Trophoblast cell (in vitro differentiated cells and primary cell): ENCODE results near the gene TRDN.

Experiments used
- DNase-seq, 2 donors: peaks; one replicate each; pipeline ENCODE4 v3.0.0-alpha.2; 2016
- H2AFZ ChIP-seq: 2 replicates; pipeline ENCODE4 v1.6.1; 2013; ENCODE audit warnings: low read length, moderate library complexity, mild to moderate bottlenecking; ENCODE audit not compliant: insufficient read depth, poor library complexity
- H2AK5ac ChIP-seq: 2 replicates; pipeline ENCODE4 v1.6.1; 2013; ENCODE audit warnings: mild to moderate bottlenecking, low read length
- H2BK120ac ChIP-seq: 2 replicates; pipeline ENCODE4 v1.6.1; 2013; ENCODE audit warnings: low read length, mild to moderate bottlenecking, moderate library complexity; ENCODE audit not compliant: insufficient read depth, poor library complexity
- H2BK12ac ChIP-seq: 2 replicates; pipeline ENCODE4 v1.6.1; 2013; ENCODE audit warnings: mild to moderate bottlenecking, low read length, moderate library complexity
- H2BK5ac ChIP-seq: 2 replicates; pipeline ENCODE4 v1.6.1; 2013; ENCODE audit warnings: low read length, low read depth, moderate library complexity, mild to moderate bottlenecking; ENCODE audit not compliant: poor library complexity
- H3K14ac ChIP-seq: 2 replicates; pipeline ENCODE4 v1.6.1; 2013; ENCODE audit warnings: mild to moderate bottlenecking, low read length
- H3K18ac ChIP-seq: 2 replicates; pipeline ENCODE4 v1.6.1; 2013; ENCODE audit warnings: mild to moderate bottlenecking, low read length
- H3K23ac ChIP-seq: 2 replicates; pipeline ENCODE4 v1.6.1; 2013; ENCODE audit warnings: low read length
- H3K27ac ChIP-seq: 2 replicates; pipeline ENCODE4 v1.5.1; 2013; ENCODE audit warnings: low read depth, mild to moderate bottlenecking, inconsistent platforms, low read length, moderate library complexity
- H3K27me3 ChIP-seq: 2 replicates; pipeline ENCODE4 v1.6.1; 2013; ENCODE audit warnings: inconsistent platforms, mild to moderate bottlenecking, low read length, moderate library complexity; ENCODE audit not compliant: insufficient read depth
- H3K36me3 ChIP-seq, 2 experiments: 1 replicate in 1 of 2; 2 replicates in 1 of 2; pipeline ENCODE4 v1.6.1; 2013; ENCODE audit warnings: low read length in 2 of 2, mild to moderate bottlenecking in 2 of 2, moderate library complexity in 1 of 2; ENCODE audit not compliant: insufficient read depth in 2 of 2, control insufficient read depth in 1 of 2
- H3K4ac ChIP-seq: 2 replicates; pipeline ENCODE4 v1.6.1; 2013; ENCODE audit warnings: low read depth, mild to moderate bottlenecking, low read length, moderate library complexity
- H3K4me1 ChIP-seq, 2 experiments: 1 replicate in 1 of 2; 2 replicates in 1 of 2; pipeline ENCODE4 v1.6.1; 2013; ENCODE audit warnings: low read length in 2 of 2, mild to moderate bottlenecking in 2 of 2, moderate library complexity in 1 of 2; ENCODE audit not compliant: insufficient read depth in 2 of 2, control insufficient read depth in 1 of 2
- H3K4me2 ChIP-seq: 2 replicates; pipeline ENCODE4 v1.6.1; 2013; ENCODE audit warnings: inconsistent platforms, mild to moderate bottlenecking, low read length, moderate library complexity
- H3K4me3 ChIP-seq: 2 replicates; pipeline ENCODE4 v1.5.1; 2013; ENCODE audit warnings: mild to moderate bottlenecking, low read depth, low read length, inconsistent platforms
- H3K79me1 ChIP-seq: one replicate; pipeline ENCODE4 v1.6.1; 2013; ENCODE audit warnings: low read length
- H3K79me2 ChIP-seq: 2 replicates; pipeline ENCODE4 v1.6.1; 2013; ENCODE audit warnings: low read length, mild to moderate bottlenecking; ENCODE audit not compliant: control insufficient read depth, insufficient read depth, poor library complexity
- H3K9ac ChIP-seq: 2 replicates; pipeline ENCODE4 v1.6.1; 2013; ENCODE audit warnings: mild to moderate bottlenecking, low read length
- H3K9me3 ChIP-seq: 2 replicates; pipeline ENCODE4 v1.6.1; 2013; ENCODE audit warnings: low read depth, mild to moderate bottlenecking, control low read depth, inconsistent platforms, low read length; ENCODE audit not compliant: insufficient read depth
- H4K12ac ChIP-seq: 2 replicates; pipeline ENCODE4 v1.6.1; 2013; ENCODE audit warnings: low read depth, mild to moderate bottlenecking, low read length, moderate library complexity
- H4K8ac ChIP-seq: 2 replicates; pipeline ENCODE4 v1.6.1; 2013; ENCODE audit warnings: low read depth, mild to moderate bottlenecking, low read length, moderate library complexity
- H4K91ac ChIP-seq: one replicate; pipeline ENCODE4 v1.6.1; 2013; ENCODE audit warnings: low read depth, mild to moderate bottlenecking, low read length, moderate library complexity
- WGBS: extraction: QIAGEN DNeasy Blood & Tissue Kit; methylation state at CpG from one replicate; pipeline ENCODE4 v1.1.7; 2013; ENCODE audit warnings: missing lambda C conversion rate; ENCODE audit not compliant: insufficient read length, insufficient coverage; ENCODE audit errors: extremely low coverage; 5-methylcytosine and 5-hydroxymethylcytosine counted together

Gene TRDN

GRCh38 chr6:123533862-123534648 is 102.7 kb downstream of the TRDN start:
- no peak overlapping the region for H3K23ac ChIP-seq
- H3K4me2 ChIP-seq = no peak overlapping the region
- H4K8ac ChIP-seq = no peak overlapping the region
- H4K12ac ChIP-seq = no peak overlapping the region
- no peaks in the 10 kb centered on the region for H3K79me2 ChIP-seq
- H3K79me1 ChIP-seq = peaks cover 4% of the 10 kb centered on the region
- H3K9ac ChIP-seq = no peak overlapping the region
- H2AK5ac ChIP-seq = no peak overlapping the region
- no peak overlapping the region for H2AFZ ChIP-seq
- no peak overlapping the region for H3K27ac ChIP-seq
- H3K27me3 ChIP-seq = no peaks in the 10 kb centered on the region
- no peak for DNase-seq
- no peak overlapping the region for H3K4me3 ChIP-seq
- H3K18ac ChIP-seq = no peak overlapping the region
- no peaks in the 10 kb centered on the region for H3K36me3 ChIP-seq
- H3K4ac ChIP-seq = no peak overlapping the region
- H2BK120ac ChIP-seq = no peak overlapping the region
- H3K14ac ChIP-seq = no peak overlapping the region
- no CpG with 5 or more reads among the region's 2 CpGs for WGBS
- peak overlapping the region; percentile 37 for H4K91ac ChIP-seq
- no peaks in the 10 kb centered on the region for H3K9me3 ChIP-seq
- no peak overlapping the region for H2BK12ac ChIP-seq
- no peak overlapping the region for H2BK5ac ChIP-seq
- peaks cover 0 to 5% of the 10 kb centered on the region in 2 experiments for H3K4me1 ChIP-seq

GRCh38 chr6:123529843-123530242 is 106.9 kb downstream of the TRDN start:
- Histone ChIP-seq H4K91ac (no peak overlapping the region), H3K79me1 (peaks cover 4% of the 10 kb centered on the region), H2BK12ac (no peak overlapping the region), H3K4me2 (no peak overlapping the region), H3K4ac (no peak overlapping the region), H3K4me3 (no peak overlapping the region), H3K23ac (no peak overlapping the region), H3K36me3 (no peaks in the 10 kb centered on the region), H2AFZ (no peak overlapping the region), H3K27me3 (no peaks in the 10 kb centered on the region), H3K9ac (no peak overlapping the region), H2AK5ac (no peak overlapping the region), H4K8ac (no peak overlapping the region), H3K4me1 (peaks cover 0 to 5% of the 10 kb centered on the region in 2 experiments), H3K14ac (no peak overlapping the region), H4K12ac (no peak overlapping the region), H3K18ac (no peak overlapping the region), H2BK120ac (no peak overlapping the region), H3K9me3 (no peaks in the 10 kb centered on the region), H2BK5ac (no peak overlapping the region), H3K27ac (no peak overlapping the region), H3K79me2 (no peaks in the 10 kb centered on the region)
- peak; percentile 27 to 62 for DNase-seq
- no CpG with 5 or more reads among the region's 1 CpG for WGBS

- Histone ChIP-seq H3K27ac (peak overlapping the region; percentile 67), H2AK5ac (no peak overlapping the region), H3K4me2 (no peak overlapping the region), H2BK5ac (peak overlapping the region; percentile 16), H2AFZ (no peak overlapping the region), H3K4me1 (peaks cover 0 to 4% of the 10 kb centered on the region in 2 experiments), H3K36me3 (no peaks in the 10 kb centered on the region), H3K27me3 (no peaks in the 10 kb centered on the region), H3K23ac (no peak overlapping the region), H2BK120ac (peak overlapping the region; percentile 86), H2BK12ac (peak overlapping the region; percentile 77), H4K12ac (no peak overlapping the region), H4K8ac (no peak overlapping the region), H3K4me3 (no peak overlapping the region), H4K91ac (peak overlapping the region; percentile 8), H3K9ac (no peak overlapping the region), H3K14ac (no peak overlapping the region), H3K4ac (no peak overlapping the region), H3K9me3 (no peaks in the 10 kb centered on the region), H3K79me2 (no peaks in the 10 kb centered on the region), H3K18ac (no peak overlapping the region), H3K79me1 (peaks cover 4% of the 10 kb centered on the region)
- DNase-seq = no peak
- WGBS = no CpG with 5 or more reads among the region's 4 CpGs
Observed at GRCh38 chr6:123529058-123529457, 107.7 kb downstream of the TRDN start.

- Histone ChIP-seq H3K27me3 (no peaks in the 10 kb centered on the region), H2BK12ac (no peak overlapping the region), H3K9me3 (no peaks in the 10 kb centered on the region), H3K79me1 (no peaks in the 10 kb centered on the region), H3K9ac (no peak overlapping the region), H2AK5ac (no peak overlapping the region), H2BK5ac (no peak overlapping the region), H3K23ac (no peak overlapping the region), H4K91ac (no peak overlapping the region), H3K4me3 (no peak overlapping the region), H4K8ac (no peak overlapping the region), H3K36me3 (no peaks in the 10 kb centered on the region), H3K14ac (no peak overlapping the region), H3K4ac (no peak overlapping the region), H3K18ac (no peak overlapping the region), H3K79me2 (no peaks in the 10 kb centered on the region), H2BK120ac (no peak overlapping the region), H3K4me1 (peaks cover 0 to 4% of the 10 kb centered on the region in 2 experiments), H3K27ac (no peak overlapping the region), H4K12ac (no peak overlapping the region), H3K4me2 (no peak overlapping the region), H2AFZ (no peak overlapping the region)
- no peak for DNase-seq
- no CpG with 5 or more reads among the region's 3 CpGs for WGBS
Observed at GRCh38 chr6:123527406-123527805, 109.3 kb downstream of the TRDN start.
